ENCODE measurements around the gene EAPP.
"Not testable (repeated sequence)": the region's sequence is repeated elsewhere in the genome, so short reads cannot be mapped to it uniquely, and the experiment has no call there.

The EAPP gene

GRCh38 chr14:34548472-34548981 lies 9.0 kb upstream of the EAPP start:
- DNase-seq: peak; percentile 31
- Mint-ChIP-seq H3K4me3 (no peak overlapping the region), H3K27ac (peak overlapping the region; percentile 45), H3K4me1 (peaks cover 17% of the 10 kb centered on the region), H3K27me3 (no peaks in the 10 kb centered on the region), H3K9me3 (no peaks in the 10 kb centered on the region), H3K36me3 (no peaks in the 10 kb centered on the region)
- CTCF ChIA-PET: no interaction called here

GRCh38 chr14:34547136-34547520 lies 7.6 kb upstream of the EAPP start:
- H3K4me1 Mint-ChIP-seq: peaks cover 17% of the 10 kb centered on the region
- DNase-seq, H3K27me3 Mint-ChIP-seq, H3K36me3 Mint-ChIP-seq, CTCF ChIA-PET, H3K27ac Mint-ChIP-seq, H3K4me3 Mint-ChIP-seq, H3K9me3 Mint-ChIP-seq: not testable (repeated sequence)

- H3K36me3 Mint-ChIP-seq, H3K9me3 Mint-ChIP-seq, DNase-seq, H3K27ac Mint-ChIP-seq, CTCF ChIA-PET, H3K27me3 Mint-ChIP-seq, H3K4me3 Mint-ChIP-seq: not testable (repeated sequence)
- H3K4me1 Mint-ChIP-seq: peaks cover 14% of the 10 kb centered on the region
Observed at GRCh38 chr14:34546272-34547135, 7.0 kb upstream of the EAPP start.

GRCh38 chr14:34540181-34541059 lies 919 bp upstream of the EAPP start:
- H3K27me3 Mint-ChIP-seq, H3K9me3 Mint-ChIP-seq, H3K36me3 Mint-ChIP-seq, CTCF ChIA-PET, DNase-seq: not testable (repeated sequence)
- Mint-ChIP-seq H3K4me3 (peak overlapping the region; percentile 90), H3K4me1 (peaks cover 31% of the 10 kb centered on the region), H3K27ac (peak overlapping the region; percentile 97)

GRCh38 chr14:34538871-34539406 lies 562 bp downstream of the EAPP start:
- CTCF ChIA-PET: no interaction called here
- peaks cover 13% of the 10 kb centered on the region for H3K36me3 Mint-ChIP-seq
- no peaks in the 10 kb centered on the region for H3K27me3 Mint-ChIP-seq
- H3K9me3 Mint-ChIP-seq: no peaks in the 10 kb centered on the region
- DNase-seq: no peak
- peak overlapping the region; percentile 90 for H3K4me3 Mint-ChIP-seq
- peaks cover 31% of the 10 kb centered on the region for H3K4me1 Mint-ChIP-seq
- H3K27ac Mint-ChIP-seq: peak overlapping the region; percentile 97

- CTCF ChIA-PET: interaction anchor here (0.6 kb wide), 1 partner anchor 1279 kb away, joined by 3 read pairs; no protein-coding TSS in a partner anchor
- Mint-ChIP-seq H3K36me3 (peaks cover 19% of the 10 kb centered on the region), H3K27ac (peak overlapping the region; percentile 11), H3K4me3 (peak overlapping the region; percentile 90), H3K4me1 (peaks cover 31% of the 10 kb centered on the region)
- not testable (repeated sequence) for H3K27me3 Mint-ChIP-seq, H3K9me3 Mint-ChIP-seq, DNase-seq
Observed at GRCh38 chr14:34538096-34538495, 1.4 kb downstream of the EAPP start.

GRCh38 chr14:34537677-34538009 lies 1.9 kb downstream of the EAPP start:
- Mint-ChIP-seq H3K4me3 (peak overlapping the region; percentile 57), H3K36me3 (peaks cover 19% of the 10 kb centered on the region), H3K9me3 (no peaks in the 10 kb centered on the region), H3K27me3 (no peaks in the 10 kb centered on the region), H3K4me1 (peaks cover 31% of the 10 kb centered on the region), H3K27ac (no peak overlapping the region)
- CTCF ChIA-PET: interaction anchor here (0.6 kb wide), 1 partner anchor 1279 kb away, joined by 3 read pairs; no protein-coding TSS in a partner anchor
- no peak for DNase-seq

GRCh38 chr14:34536951-34537676 lies 2.4 kb downstream of the EAPP start:
- H3K27ac Mint-ChIP-seq: no peak overlapping the region
- no peaks in the 10 kb centered on the region for H3K9me3 Mint-ChIP-seq
- no peak for DNase-seq
- H3K27me3 Mint-ChIP-seq: no peaks in the 10 kb centered on the region
- H3K4me3 Mint-ChIP-seq: peak overlapping the region; percentile 18
- CTCF ChIA-PET: no interaction called here
- peaks cover 22% of the 10 kb centered on the region for H3K36me3 Mint-ChIP-seq
- peaks cover 31% of the 10 kb centered on the region for H3K4me1 Mint-ChIP-seq

- Mint-ChIP-seq H3K36me3 (peaks cover 42% of the 10 kb centered on the region), H3K27me3 (no peaks in the 10 kb centered on the region), H3K4me3 (no peak overlapping the region), H3K27ac (no peak overlapping the region), H3K4me1 (no peaks in the 10 kb centered on the region), H3K9me3 (no peaks in the 10 kb centered on the region)
- CTCF ChIA-PET: no interaction called here
- DNase-seq: no peak
Observed at GRCh38 chr14:34527591-34527990, 11.9 kb downstream of the EAPP start.

GRCh38 chr14:34524216-34524615 lies 15.3 kb downstream of the EAPP start:
- DNase-seq, CTCF ChIA-PET, H3K27ac Mint-ChIP-seq, H3K4me3 Mint-ChIP-seq, H3K9me3 Mint-ChIP-seq, H3K4me1 Mint-ChIP-seq, H3K27me3 Mint-ChIP-seq: not testable (repeated sequence)
- peaks cover 49% of the 10 kb centered on the region for H3K36me3 Mint-ChIP-seq

GRCh38 chr14:34522496-34522895 lies 17.0 kb downstream of the EAPP start:
- no peak overlapping the region for H3K27ac Mint-ChIP-seq

GRCh38 chr14:34521071-34521470 lies 18.4 kb downstream of the EAPP start:
- not testable (repeated sequence) for H3K27ac Mint-ChIP-seq, H3K27me3 Mint-ChIP-seq, H3K9me3 Mint-ChIP-seq, H3K4me1 Mint-ChIP-seq, DNase-seq, H3K4me3 Mint-ChIP-seq
- peaks cover 60% of the 10 kb centered on the region for H3K36me3 Mint-ChIP-seq
- CTCF ChIA-PET: interaction anchor here (1.4 kb wide), 1 partner anchor 9 kb away, joined by 4 read pairs; no protein-coding TSS in a partner anchor

More at GRCh38 chr14:34522496-34522895, 17.0 kb downstream of the EAPP start:
- no peak for DNase-seq
- peaks cover 55% of the 10 kb centered on the region for H3K36me3 Mint-ChIP-seq
- H3K27me3 Mint-ChIP-seq: no peaks in the 10 kb centered on the region
- no peaks in the 10 kb centered on the region for H3K4me1 Mint-ChIP-seq
- no peaks in the 10 kb centered on the region for H3K9me3 Mint-ChIP-seq
- H3K4me3 Mint-ChIP-seq: no peak overlapping the region
- CTCF ChIA-PET: no interaction called here

GRCh38 chr14:34520304-34520970 lies 19.1 kb downstream of the EAPP start:
- H3K36me3 Mint-ChIP-seq: peaks cover 62% of the 10 kb centered on the region
- CTCF ChIA-PET: interaction anchor here (1.4 kb wide), 1 partner anchor 10 kb away, joined by 4 read pairs; no protein-coding TSS in a partner anchor
- DNase-seq, H3K27me3 Mint-ChIP-seq, H3K9me3 Mint-ChIP-seq, H3K27ac Mint-ChIP-seq, H3K4me3 Mint-ChIP-seq, H3K4me1 Mint-ChIP-seq: not testable (repeated sequence)

All from activated naive CD4-positive, alpha-beta T cell treated with anti-CD3 and anti-CD28 coated beads, Interleukin-2, amount 10 ng/mL, durations not matched to agents 7 days and 5 days (primary cell).